22Rv1 (cell line): Measurements from ENCODE around the gene COX11.

Experiments used
- H3K27ac ChIP-seq: fragments of 450-650 bp; 2 replicates; pipeline ENCODE4 v1.5.1; 2017
- CTCF ChIP-seq: fragments of 450-650 bp; IDR thresholded peaks from 2 replicates; pipeline ENCODE4 v1.5.1; 2017; ENCODE audit warnings: mild to moderate bottlenecking
- ZFX ChIP-seq: fragments of 450-650 bp; IDR thresholded peaks from 2 replicates; pipeline ENCODE4 v1.6.1; 2017; ENCODE audit warnings: antibody characterized with exemption, borderline replicate concordance

The COX11 gene, protein sequence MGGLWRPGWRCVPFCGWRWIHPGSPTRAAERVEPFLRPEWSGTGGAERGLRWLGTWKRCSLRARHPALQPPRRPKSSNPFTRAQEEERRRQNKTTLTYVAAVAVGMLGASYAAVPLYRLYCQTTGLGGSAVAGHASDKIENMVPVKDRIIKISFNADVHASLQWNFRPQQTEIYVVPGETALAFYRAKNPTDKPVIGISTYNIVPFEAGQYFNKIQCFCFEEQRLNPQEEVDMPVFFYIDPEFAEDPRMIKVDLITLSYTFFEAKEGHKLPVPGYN

GRCh38 chr17:54968262-54968987 is at the start of gene COX11, which contains the start of gene STXBP4:
Gene COX11 (minus strand): TSS chr17:54968654. CDS start chr17:54968646, 8 bp downstream.
Gene STXBP4 (plus strand): TSS chr17:54968765. CDS start chr17:54986220, 17,455 bp downstream.
- peak within 1 kb of the TSS; percentile 75 for H3K27ac ChIP-seq
- TF ChIP-seq ZFX = no peak
- TF ChIP-seq CTCF = 0 out of 2 replicates have a peak, but pooled peaks have one; percentile 27

DNA sequence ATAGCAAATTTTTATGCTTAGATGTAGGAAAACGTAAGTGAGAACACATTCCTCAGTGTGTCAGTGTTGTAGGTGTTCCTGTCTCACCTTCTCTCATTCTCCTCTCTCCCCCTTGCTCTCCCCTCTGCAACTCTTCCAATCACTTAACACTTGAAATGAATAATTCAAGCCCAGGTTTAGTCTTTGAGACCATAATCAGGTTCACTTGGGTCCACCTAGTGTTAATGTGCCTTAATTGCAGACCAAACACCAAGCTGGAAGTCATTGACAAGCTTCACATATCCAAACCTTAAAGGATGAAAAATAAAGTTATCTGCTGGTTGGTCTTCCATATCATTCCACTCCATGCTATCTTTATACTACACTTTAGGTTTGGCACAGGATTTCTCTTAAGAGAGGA is 37.1 kb upstream of the COX11 start:
- H3K27ac ChIP-seq = no peak overlapping the region
- TF ChIP-seq ZFX (no peak), CTCF (peak; percentile 60)

- TF ChIP-seq ZFX (no peak), CTCF (no peak)
- H3K27ac ChIP-seq = no peak overlapping the region
Measured at GRCh38 chr17:55004484-55004883, 36.0 kb upstream of the COX11 start.

DNA sequence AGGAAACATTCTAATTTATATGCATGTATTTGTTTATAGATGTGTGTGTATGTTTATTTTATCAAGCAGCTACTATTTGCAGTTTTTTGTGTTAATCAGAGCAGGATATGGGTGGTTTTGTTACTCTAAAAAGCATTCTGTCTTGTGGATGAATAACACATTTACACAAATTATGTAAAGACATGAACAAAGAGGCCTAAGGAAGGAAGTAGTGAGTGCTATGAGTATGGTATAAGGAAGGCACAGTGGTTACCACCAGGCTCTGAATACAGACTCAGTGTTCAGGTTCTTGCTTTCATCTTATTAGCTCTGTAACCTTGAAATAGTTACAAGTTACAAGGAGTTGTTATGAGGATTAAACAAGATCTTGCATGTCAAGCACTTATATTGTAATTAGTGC is 34.0 kb upstream of the COX11 start:
- no peak overlapping the region for H3K27ac ChIP-seq
- TF ChIP-seq ZFX = no peak
- TF ChIP-seq CTCF = no peak

- TF ChIP-seq ZFX (no peak), CTCF (no peak)
Measured at GRCh38 chr17:54996441-54996840, 28.0 kb upstream of the COX11 start.

DNA sequence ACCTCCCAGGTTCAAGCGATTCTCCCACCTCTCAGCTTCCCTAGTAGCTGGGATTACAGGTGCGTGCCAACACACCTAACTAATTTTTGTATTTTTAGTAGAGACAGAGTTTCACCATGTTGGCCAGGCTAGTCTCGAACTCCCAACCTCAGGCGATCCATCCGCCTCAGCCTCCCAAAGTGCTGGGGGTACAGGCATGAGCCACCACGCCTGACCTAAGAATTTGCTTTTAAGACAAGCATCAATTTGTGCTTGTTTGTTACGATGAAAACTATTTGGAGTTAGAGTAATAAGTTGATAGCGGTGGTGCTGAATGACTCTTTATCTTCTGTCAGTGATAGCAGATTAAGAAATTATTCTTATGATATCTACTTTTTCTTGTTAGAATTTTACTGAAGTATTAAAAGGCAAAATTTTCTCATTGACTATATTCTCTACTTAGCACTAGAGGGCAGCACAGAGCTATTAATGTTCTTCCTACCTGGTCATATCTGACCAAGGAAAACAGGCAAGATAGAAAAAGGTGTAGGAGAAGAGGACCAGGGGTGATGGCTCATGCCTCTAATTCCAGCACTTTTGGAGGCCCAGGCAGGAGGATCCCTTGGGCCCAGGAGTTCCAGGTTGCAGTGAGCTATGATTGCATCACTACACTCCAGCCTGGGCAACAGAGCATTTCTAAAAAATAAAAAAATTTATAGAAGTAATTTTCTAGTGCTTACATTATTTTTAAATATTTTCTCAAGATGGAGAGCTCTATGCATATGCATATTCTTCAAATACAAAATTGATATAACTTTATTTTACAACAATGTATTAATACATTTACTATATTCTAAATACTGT is 24.6 kb upstream of the COX11 start:
- peak; percentile 81 for TF ChIP-seq CTCF
- no peak for TF ChIP-seq ZFX
- no peak overlapping the region for H3K27ac ChIP-seq

More at GRCh38 chr17:54996441-54996840, 28.0 kb upstream of the COX11 start:
- H3K27ac ChIP-seq = no peak overlapping the region
